ENCODE results near the gene RPL36A.

RPL36A gene

DNA sequence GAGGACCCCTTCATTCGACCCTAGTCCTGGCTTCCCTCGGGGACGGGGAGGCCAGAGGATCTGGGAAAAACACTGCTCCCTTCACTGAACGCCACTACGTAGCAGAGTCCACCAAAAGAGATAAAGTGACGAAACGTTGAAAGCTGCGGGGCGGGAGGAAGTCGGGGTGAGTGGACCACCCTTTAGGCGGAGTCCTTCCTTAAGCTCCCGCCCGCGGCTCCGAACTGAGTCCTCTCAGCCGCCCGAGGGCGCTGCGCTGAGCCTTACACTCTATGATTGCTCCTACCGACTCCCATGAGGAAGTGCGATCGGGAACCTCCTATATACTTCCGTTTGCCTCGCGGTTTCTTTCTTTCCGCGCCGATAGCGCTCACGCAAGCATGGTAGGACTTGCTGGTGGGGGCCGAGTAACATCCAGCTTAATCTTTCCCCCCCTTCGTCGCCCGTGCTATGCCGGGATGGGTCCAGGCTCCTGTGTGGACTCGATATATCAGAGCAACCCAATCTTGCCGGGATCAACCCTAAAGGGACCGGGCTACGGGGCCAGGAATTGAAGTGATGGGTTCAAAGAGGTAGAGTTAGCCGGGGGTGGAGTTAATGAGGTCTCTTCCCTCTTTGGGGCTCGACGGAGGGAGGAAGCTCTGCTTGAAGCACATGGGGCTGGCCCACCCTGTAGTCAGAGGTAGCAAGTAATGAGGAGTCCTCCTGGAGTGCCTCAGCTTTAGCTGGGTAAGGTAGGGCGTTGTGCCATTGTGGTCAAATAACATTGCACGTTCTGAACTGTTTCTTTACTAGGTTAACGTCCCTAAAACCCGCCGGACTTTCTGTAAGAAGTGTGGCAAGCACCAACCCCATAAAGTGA lies at the start of gene RPL36A:
RPL36A (plus strand) TSS at position 348 of the 862 bp plus-strand sequence; CDS start at position 381, 33 bp downstream.
- DNase-seq (ENCODE audit: low read depth) = peak; percentile 71

GRCh38 chrX:101347859-101348451 lies 42.9 kb upstream of the RPL36A start:
- no peak for DNase-seq (ENCODE audit: low read depth)

DNA sequence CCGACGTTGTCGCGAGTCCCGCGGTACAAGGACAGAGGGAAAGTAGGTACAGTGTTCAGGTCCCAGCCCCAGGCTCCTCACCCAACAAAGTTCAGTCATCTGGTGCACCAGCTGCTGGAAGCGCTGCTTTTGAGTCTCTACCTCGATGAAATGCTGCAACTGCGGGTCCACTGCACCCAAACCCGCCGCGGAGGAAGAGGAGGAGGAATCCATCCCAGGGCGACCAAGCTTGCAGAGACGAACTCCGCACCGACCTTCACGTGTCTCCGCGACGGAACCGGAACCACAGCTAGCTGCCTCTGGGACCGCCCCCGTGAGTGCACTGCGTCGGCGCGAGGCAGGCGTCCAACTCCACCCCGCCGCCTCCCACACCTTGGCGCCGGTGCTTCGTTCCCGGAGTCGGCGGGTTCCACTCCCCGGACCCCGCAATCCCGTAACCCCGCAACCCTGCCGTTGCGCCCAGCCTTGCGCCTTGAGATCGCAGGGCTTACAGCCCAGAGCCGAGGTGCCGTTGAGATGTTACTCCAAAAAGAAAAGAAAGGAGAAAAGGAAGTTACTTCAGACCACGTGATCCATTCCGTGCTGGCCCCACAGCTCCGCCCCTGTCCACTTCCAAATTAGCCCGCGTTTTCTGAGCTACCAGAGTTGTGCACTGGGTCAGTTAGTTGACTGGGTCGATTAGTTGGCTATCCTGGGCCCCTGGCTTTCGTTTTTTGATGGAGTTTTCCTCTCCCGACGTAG lies 42.2 kb upstream of the RPL36A start, which contains the start of gene TIMM8A:
TIMM8A (minus strand) TSS at position 291 of the 741 bp plus-strand sequence; CDS start at position 213, 78 bp downstream.
- peak; percentile 63 for DNase-seq (ENCODE audit: low read depth)

DNA sequence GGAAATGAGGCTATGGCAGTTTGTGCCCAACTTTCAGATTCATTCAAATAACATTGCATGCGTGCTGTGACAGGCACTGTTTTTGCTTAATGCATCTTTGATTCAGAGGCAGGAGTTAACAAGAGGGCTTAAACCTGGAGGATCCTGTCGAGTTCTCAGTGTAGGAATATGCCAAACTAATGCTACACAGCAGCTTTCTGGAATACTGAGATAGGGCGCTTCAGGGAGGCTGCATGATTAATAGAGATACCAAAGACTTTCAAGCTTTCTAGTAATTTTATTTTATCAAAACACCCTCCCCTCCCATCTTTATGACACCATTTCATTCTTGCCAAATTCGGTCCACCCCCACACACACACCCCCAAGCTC lies 41.6 kb upstream of the RPL36A start:
- no peak for DNase-seq (ENCODE audit: low read depth)

DNA sequence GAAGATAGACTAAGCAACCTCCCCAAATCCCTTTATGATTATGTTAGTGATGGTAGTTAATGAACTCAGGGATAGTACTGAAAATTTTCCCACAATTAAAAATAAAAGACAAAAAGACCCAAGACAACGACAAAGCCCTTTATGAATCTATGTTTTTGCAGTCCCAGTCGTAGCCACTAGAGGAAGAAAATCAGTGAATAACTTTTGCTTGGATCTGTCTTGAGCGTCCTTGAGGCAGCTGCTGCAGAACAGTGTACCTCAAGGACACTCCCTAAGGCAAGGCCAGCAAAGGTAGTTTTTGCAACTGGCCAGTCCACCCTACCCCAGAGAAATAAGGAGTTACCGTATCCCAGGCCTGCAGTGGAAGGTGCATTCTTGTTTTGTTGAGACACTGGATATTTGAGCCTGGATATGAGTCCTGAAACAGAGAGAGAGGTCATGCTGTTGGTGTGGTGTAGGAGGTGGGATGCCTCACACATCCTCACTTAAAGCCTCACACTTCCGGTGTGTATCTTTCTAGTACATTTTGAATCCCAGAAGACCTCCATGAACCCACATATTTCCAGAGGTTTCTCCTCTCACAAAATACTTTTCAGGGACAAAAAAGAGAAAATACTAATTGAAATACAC lies 33.5 kb upstream of the RPL36A start:
- DNase-seq (ENCODE audit: low read depth) = no peak

DNA sequence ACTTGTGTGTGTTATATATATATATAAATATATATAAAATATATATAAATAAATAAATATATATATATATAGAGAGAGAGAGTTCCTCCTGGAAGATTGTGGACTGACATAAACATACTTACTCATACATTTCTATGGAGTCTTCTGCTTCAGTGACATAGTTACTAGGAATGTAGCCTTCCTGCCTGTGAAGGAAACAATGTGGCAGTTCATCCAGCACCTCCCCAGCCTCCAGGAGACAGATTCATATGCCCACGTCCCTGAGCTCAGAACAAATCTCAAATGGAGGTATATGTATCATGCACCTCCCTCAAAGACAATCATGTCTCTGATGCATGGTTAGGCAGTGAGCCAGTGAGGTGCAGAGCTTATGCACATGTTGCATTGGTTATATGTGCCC lies 30.8 kb upstream of the RPL36A start:
- no peak for DNase-seq (ENCODE audit: low read depth)

DNA sequence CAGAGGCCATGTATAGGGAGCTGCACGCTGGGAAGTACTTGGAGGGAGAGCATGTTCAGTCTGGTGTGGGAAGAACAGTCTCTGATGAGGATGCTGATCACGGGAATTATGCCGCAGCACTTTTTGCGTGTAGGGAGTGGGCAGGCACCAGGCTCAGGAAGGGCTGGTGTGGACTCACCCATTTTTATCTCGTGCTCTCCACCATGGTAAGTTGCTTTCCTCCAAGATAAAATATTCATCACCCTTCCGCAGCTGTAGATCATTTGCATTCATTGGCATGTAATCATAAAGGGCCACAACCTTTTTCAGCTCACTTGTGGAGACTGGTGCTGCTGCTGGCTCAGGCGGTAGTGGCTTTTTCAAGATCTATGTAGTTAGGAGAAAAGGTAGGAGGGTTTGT lies 30.4 kb upstream of the RPL36A start:
- DNase-seq (ENCODE audit: low read depth) = no peak

DNA sequence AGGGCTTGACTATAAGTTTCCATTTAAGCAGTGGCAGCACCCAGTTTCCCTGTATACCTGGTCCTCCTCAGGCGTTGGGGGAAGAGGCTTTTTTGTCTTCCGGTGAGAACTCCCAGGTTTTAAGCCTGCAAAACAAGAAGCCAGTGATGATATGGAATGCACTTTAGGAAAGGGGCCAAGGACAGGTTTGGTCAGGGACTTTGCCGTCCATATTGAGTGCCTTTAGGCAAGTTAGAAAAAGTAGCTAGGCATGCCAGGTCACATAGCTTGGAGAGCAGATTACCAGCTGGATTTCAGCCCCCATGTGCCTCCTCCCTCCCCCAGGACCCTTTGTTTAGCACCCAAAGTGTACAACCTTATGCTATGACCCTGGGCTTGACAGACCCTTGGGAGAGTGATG lies 28.7 kb upstream of the RPL36A start:
- no peak for DNase-seq (ENCODE audit: low read depth)

DNA sequence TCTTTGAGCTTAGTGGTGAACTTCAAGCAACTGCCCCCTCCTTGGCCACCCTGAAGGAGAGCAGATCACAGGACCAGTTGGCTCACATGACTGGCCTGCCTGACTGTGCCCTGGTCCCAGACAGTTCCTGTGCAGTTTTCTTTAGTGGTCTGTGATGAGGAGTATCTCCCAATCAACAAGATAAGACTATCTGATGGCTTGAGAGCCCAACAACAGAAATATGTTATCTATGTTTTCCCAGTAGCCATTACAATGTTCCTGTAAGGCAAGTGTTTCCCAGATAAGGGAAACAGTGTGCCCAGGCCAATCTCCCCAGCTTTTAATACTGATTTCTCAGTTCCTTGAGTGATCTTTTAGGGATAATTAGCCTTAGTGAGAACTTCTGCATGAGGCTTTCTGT lies 28.1 kb upstream of the RPL36A start:
- DNase-seq (ENCODE audit: low read depth) = no peak

- DNase-seq (ENCODE audit: low read depth) = no peak
Measured at GRCh38 chrX:101365301-101365795, 25.5 kb upstream of the RPL36A start.

DNA sequence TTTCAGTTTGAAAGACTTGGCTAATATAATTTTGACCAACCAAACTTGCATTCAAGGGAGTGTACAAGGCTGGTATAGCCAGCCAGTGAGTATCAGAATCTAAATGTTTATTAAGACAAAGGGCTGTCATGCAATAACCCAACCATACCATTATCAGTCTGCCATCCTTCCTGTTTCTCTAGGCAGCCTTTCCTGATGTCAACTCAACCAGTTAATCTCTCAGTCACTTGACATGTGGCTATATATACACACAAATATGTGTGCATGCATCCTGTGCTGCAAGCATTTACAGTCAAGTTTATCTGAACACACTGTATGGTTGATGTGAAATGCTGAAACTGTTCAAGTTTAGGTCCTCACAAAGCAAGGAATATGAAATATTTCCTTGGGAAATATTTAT lies 22.0 kb upstream of the RPL36A start:
- DNase-seq (ENCODE audit: low read depth) = no peak

DNA sequence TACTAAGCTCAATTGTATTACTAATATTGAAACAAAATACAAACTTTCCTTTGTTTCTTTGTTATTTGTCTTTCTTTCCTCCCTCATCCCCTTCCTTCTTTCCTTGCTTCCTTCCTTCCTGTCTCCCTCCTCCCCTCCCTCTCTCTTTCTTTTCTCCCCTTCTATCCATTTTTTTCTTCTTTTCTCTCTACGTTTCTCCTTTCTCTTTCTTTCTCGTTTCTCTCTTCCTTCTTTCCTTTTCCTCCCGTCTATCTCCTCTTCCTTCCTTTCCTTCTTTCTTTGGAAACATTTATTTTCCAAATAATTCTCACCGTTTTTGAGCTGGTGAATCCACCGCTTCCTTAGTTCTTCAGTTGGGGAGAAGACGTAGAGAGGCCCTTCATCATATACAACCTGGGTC lies 21.1 kb upstream of the RPL36A start:
- no peak for DNase-seq (ENCODE audit: low read depth)

- no peak for DNase-seq (ENCODE audit: low read depth)
Measured at GRCh38 chrX:101370888-101371504, 19.8 kb upstream of the RPL36A start.

- no peak for DNase-seq (ENCODE audit: low read depth)
Measured at GRCh38 chrX:101377547-101377946, 13.3 kb upstream of the RPL36A start.

DNA sequence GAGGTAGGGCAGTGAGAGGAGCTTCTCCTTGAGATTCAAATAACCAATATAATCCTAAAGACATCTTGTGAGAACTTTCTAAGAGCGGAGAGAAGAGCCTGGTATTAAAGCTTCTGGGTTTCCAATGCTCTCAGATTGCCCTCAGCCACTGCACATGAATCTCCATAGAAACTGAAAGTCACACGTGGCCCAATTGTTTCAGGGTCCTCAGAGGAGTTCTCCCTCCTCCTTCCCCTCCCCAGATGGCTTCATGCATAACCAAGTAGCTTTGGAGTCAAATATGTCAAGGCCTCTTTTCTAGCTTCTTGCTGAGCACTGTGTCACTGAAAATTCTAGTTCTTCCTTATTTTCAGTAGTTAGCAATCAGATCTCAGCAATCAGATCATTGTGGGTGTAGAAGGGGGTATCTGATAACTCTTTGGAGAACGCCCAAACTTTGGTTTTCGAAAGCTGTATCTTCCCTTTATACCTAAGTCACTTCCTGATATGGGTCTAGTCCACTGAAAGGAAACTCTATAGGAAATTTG lies 7.1 kb upstream of the RPL36A start:
- DNase-seq (ENCODE audit: low read depth) = no peak

- DNase-seq (ENCODE audit: low read depth) = no peak
Measured at GRCh38 chrX:101385026-101385684, 5.7 kb upstream of the RPL36A start.

- DNase-seq (ENCODE audit: low read depth) = no peak
Measured at GRCh38 chrX:101385795-101386541, 4.8 kb upstream of the RPL36A start, which contains the start of gene BTK. TSS of gene BTK (minus strand) at chrX:101386191. CDS start at chrX:101375284, 10,907 bp downstream.

DNA sequence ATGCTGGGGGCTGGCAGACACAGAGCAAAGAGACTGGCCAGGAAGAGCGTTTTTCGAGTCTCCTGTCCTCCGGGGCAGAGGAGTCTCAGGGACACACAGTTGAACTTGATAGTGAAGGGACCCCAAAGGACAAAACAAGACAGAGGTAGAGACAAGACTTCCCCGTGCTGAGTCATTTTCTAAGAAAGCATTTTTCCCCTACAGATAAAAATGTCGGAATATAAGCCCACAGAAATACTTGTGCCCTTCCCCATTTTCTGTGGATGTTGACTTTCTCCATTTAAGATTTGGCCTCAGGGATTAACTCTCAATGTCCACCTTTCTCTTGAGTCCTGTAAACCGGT lies 4.3 kb upstream of the RPL36A start:
- DNase-seq (ENCODE audit: low read depth) = no peak

GRCh38 chrX:101388604-101389003 lies 2.2 kb upstream of the RPL36A start:
- DNase-seq (ENCODE audit: low read depth) = no peak

DNA sequence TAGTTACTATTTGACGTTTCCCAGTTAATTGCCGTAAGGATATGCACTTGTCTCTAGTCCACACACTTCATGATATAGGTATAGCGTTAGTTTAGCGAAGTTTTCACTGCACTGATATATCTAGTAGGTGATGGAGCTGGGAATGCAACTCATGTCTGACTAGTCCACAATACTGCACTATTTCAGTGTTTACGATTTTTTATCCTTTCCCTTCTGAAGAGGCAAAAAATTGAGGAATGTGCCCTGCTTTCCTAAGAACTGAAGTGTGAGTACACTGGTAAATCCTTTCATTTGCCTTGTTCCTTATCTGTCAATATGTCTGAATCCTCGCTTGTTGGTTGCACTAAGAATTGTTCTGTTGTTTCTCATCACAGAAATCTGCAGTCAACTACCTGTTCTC lies 1.0 kb downstream of the RPL36A start:
- DNase-seq (ENCODE audit: low read depth) = no peak
